HG02973 (cell line): Measurements from ENCODE around the gene UBE3A.

Experiments
- ATAC-seq: cut with Tn5 transposase; IDR thresholded peaks from one replicate; pipeline ENCODE4 v1.9.1; 2021; ENCODE audit warnings: moderate library complexity; ENCODE audit not compliant: unreplicated experiment

UBE3A gene

DNA sequence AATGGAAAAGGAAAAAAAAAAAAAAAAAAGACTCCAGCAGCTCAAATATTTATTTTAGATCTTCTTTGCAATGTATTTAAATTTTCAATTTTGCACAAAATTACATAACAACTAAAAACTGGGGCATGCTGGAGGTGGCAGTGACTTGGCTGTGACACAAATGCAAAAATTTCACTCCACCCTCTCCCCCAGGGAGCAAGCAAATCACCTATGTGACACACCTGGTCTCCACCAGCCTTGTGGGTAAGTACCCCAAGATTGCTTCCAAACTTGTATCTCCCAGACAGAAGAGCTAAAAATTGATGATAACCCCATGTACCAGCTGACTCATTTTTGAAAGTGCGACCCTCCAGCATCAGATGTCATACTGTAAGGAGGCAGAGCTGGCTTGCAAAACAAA is 32.0 kb downstream of the UBE3A start:
- no peak for ATAC-seq

DNA sequence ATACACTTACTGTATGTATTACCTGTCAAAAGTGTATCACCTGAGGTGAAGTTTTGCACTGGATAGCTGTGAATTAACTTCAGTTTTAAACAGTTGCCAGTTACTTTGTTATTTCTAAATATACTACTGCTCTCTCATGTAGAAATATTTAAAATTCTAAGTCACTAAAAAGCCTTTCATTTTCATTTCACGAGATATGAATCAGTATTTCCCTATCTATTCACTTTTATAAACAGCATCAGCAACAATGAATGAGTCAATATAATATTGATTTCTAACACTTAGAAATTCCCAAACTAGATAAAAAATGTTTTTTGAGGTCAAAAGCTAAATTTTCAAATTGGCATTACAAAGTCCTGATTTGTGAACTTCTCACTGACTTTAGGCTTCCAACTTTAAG is 32.6 kb downstream of the UBE3A start:
- no peak for ATAC-seq

DNA sequence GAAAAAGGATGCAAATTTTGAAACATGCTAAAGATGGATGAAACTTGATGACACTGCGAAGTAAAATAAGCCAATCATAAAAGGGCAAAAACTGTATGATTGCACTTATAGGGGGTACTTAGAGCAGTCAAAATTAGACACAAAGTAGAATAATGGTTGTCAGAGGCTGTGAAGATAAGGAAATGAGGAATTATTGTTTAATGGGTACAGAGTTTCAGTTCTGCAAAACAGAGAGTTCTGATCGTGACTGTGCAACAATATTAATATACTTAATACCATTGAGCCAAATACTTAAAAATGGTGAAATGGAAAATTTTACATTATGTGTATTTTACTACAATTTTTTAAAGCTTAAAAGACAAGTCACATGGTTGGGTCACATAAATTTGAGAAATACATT is 35.1 kb downstream of the UBE3A start:
- no peak for ATAC-seq

DNA sequence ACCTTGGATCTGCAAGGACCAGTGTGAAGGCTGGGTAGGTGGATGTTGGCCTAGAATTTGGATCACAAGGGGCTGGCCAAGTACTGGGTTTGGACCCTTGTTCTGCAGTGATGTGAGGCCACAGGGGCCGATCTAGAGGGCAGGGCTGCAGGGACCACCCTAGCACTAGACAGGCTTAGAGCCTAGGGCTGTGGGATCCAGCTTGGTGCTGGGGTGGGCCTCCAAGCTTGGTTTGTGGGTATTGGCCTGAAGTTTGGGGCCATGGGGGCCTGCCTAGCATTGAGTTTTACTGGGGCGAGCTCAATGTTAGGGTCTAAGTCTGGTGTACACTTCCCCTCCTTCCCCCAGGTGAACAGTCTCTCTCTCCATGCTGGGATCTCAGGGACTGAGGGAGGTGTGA is 36.5 kb downstream of the UBE3A start:
- no peak for ATAC-seq

DNA sequence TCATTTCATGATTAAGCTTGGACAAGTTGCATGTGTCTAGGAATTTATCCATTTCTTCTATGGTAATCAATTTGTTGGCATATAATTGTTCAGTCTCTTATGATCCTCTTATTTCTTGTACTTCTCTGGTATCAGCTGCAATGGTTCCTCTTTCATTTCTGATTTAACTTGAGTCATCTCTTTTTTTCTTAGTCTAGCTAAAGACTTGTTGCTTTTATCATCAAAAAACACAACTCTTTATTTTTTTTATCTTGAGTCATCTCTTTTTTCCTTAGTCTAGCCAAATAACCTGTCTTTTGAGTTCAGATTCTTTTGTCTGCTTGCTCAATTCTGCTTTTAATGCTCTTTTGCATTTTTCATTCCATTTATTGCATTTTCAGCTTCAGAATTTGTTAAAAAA is 37.3 kb downstream of the UBE3A start:
- ATAC-seq: no peak

DNA sequence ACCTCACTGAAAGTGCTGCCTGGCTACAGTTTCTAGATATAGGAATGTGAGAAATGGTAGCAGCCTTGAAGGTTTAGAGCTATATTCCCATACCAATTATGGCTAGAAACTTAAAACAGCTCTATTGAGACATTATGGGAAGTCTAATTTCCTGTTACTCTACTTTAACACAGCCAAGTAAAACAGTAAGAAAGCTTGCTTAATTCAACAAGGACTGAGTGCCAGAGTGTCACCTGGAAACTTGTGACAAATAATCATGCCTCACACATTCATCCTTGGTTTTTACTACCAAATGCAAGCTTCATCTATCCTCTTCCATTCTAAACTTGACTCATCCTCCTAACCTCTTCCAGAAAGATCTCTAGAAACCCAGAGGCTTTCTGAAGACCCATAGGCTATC is 41.7 kb downstream of the UBE3A start:
- no peak for ATAC-seq

DNA sequence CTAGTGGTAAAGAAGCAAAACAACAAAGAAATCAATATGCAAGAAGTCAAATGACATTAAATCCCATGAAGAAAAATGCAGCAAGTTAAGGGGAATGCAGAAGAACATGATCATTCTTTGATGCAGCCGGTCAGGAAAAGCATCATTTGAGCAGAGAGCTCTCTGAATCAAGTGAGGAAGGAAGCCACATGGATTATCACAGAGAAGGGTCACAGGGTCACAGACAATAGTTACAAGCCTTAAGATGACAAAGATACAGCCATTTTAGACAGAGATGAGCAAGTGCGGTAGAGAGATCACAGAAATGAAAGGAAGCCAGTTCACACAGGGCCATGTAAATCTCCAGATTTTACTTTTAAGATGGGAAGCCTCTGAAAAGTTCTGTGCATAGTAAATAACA is 43.9 kb downstream of the UBE3A start:
- no peak for ATAC-seq

DNA sequence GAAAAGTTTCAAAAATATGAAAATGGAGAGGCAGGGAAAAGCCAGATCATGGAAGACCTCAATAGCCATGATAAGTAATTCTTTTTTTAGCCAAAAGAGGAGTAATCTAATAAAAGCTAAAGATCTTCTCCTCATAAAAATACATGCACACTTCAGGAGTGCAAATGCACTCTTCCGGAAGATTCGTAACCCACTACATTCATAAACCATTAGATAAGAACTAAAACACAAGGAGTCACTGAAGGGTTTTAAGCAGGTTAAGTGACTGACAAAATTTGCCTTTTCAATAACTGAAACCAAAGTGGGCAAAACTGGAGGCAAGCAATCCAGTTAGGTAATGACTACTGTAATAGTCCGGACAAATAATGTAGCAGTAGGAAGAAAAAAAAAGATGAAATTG is 46.0 kb downstream of the UBE3A start:
- ATAC-seq: no peak

DNA sequence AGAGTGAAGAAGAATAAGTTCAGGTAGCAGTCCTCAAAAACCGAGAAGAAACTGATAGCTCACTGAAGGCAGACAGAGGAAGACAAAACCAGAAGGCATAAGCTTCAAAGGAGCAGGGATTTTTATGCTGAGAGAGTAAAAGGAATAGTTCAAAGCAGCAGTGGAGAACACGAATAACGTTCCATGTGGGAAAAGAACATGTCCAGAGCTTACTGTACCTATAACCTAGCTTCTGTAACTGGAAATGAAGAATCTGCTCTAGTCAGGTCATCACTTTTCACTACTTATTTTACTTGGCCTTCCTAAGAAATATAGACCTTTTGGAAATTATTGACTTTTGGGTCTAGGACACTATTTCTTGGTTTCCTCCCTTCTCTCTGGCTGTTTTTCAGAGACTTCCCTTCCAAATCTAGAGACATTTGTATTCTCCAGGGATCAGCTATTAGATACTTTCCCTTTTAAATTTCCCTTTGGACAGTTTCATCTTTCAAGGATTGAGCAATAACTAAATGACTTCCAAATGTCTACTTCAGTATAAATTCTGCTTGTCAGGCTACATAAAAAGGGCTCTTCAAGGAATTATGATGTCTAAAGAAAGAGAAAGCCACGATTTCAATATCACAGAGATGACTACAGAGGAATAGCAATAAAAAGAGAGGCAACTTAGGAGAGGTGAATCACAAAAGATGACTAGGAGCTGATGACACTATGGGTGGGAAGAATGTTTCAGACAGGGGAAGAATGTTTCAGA is 46.7 kb downstream of the UBE3A start:
- ATAC-seq: no peak

DNA sequence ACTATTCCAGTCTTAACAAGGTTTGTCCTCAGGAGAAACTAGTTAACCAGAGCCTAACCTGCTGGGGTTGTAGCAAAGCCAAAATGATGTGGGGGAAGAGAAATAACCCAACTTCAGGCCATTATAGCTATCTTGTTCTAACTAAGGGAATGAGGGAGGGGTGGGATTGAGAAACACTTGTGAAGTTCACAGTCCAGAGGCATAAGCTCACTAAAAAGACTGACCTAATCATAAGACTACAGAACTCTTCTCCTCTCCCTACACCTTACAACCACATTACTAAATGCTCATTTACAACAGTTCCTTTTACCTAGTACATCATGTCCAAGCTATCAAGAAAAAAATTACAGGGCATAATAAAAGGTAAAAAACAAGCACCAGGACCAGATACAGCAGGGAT is 52.8 kb downstream of the UBE3A start:
- no peak for ATAC-seq

DNA sequence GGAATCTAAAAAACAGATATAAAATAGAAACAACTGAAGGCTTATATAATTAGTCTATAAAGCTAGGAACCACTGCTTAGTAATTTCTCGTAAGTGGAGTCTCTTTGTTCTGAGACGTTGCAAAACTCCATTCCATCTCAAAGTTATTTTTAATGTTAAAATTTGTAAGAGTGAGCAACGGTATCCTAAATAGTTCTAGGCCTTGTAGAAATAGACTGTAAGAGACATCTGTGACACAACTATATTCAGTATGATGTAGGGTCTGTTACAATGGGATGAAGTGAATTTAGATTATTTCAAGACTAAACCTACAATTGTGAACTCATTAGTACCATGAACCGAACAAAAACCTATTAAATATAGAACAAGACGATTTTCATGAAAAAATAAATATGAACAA is 57.2 kb downstream of the UBE3A start:
- no peak for ATAC-seq

DNA sequence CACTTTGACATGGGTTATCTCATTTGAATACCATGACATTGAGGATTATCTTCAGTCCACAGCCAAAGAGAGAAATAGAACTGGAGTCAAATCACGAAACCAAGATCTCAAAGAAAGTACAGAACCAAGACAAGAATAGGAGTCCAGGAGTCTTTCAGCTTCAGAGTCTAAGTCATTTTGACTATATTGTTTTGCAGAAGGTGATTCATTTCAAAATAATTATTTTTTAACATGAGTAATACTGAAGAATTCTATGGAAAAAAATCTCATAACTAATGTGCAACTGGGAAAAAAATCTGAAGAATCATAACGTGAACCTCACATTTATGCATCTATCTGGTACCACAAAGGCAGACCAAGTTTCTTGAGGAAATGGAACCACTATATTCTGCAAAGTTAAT is 60.3 kb downstream of the UBE3A start:
- no peak for ATAC-seq

DNA sequence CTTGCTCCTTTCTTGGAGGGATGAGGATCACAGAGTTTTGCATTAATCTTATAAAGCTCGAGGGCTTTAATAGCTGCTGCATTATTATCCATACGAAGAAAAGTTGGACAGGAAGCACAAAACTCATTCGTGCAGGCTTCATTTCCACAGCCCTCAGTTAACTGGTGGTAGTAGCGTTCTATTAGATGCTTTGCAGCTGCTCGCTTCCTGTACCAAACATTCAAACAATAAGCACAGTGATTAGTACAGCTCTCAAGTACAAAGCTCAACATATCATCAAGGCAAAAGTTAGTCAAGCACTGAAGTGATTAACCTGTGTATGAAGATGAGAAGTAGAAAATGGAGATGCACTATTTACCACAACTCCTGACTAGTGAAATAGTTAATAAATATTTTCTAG is 63.3 kb downstream of the UBE3A start:
- no peak for ATAC-seq

DNA sequence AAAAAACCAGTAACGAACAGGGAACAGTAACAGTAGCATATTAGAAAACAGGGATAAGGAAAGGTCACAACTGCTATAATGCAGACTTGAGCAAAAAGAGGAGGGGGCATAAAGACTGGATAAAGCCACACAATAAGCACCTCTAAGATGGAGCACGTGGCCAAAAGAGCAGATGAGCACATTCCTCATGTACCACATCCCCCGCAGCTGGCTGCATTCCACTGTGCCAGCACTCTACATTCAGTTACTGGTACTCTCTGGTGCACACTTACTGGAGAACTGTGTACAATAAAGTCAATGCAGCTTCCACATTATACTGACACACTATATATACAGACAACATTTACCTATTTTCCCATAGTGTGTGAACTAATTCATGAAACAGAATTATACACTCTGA is 64.7 kb downstream of the UBE3A start:
- no peak for ATAC-seq

DNA sequence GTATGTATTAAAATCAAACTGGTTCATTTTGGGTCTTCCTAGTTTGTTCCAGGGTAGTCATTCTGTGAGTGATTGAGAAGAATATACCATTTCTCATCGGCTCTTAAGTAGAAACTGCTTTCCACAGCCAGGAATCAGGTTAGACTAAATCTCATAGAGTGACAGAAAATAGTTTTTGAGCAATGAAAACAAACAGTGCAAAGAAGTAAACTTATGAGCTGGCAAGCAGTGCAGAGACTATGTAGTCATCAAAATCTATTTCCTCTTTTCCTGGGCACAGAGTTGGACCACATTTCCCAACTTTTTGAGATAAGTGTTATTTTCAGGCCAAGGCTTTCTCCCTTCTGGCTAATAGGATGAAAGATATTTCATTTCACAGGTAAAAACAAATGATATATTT is 66.5 kb downstream of the UBE3A start:
- ATAC-seq: no peak

DNA sequence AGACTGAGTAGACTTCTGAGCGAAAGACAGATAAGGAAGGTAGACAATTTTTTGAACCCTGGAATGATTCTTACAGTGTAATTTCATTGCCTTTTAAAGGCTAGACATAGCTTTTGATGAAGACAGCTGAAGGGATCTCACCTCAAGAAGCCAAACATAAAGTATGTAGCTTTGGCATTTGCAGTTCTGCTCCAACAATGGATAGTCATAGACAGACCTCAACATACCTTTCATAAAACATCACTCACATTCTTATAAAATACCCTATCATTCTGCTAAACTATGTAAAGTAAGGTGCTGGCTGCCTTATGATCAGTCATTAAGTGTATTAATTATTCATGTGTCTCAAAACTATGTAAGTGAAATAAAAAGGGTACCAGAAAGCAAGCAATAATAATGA is 70.0 kb downstream of the UBE3A start:
- no peak for ATAC-seq

DNA sequence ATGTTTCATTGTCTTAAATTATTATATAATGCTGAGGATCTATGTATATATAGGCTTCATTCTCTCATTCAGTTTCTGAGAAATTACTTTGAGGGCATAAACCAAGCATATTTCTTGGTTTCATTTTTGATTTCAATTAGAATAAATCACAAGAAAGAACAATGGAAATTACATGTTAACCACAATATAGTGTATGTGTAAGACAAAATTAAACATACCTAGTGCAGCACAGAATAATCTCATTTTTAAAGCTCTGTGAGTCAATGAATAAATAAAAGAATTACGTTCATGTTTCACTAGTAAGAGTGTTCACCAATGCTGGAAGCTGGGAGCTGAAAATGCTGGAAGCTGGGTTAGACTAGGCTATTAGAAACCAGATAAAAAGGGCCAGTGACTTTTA is 72.8 kb downstream of the UBE3A start:
- ATAC-seq: no peak

DNA sequence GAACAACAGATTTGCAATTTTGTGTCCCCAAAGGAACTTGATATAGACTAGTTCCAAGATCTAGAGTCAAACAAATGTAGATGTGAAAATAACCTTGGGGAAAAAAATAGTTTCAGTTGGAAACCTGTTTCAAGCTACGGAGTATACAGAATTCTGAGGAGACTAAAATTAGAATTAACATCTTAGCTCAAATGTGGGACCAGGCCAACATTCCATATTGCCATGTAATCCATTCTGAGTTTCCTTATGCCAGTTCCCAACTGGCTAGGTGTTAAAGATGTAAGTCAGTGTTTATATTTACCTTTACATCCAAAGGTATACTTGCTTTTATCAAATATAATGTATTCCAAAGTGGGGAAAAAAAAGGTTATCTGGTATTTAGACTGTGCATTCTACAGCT is 76.3 kb downstream of the UBE3A start:
- no peak for ATAC-seq

DNA sequence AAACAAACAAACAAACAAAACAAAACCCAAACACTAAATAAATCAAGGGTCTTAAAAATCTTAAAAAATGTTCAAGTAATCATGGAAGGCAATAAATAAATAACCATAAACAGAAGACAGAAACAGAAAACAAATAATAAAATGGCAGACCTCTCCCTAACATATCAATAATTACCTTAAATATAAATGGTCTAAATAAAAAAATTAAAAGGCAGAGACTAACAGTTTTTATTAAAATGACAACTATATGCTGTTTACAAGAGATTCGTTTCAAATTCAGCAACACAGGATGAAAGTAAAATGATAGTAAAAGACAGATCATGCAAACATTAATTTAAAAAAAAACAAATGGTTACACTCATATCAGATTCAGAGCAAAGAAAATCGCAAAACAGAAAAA is 91.1 kb downstream of the UBE3A start:
- ATAC-seq: no peak

DNA sequence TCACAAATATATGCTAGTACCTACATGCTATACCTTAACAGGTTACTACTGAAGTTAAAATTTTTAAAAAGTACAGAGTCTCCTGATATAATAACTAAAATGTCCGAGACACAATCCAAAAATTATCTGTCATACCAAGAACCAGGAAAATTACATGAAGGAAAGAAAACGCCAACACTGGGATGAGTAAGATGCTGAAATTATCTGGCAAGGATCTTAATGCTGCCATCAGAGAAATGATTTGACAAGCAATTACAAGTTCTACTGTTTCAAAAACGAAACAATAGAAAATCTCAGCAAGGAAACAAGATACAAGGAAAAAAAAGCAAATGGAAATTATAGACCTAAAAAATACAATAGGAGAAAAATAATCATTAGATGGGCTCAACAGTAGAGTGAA is 92.5 kb downstream of the UBE3A start:
- no peak for ATAC-seq

DNA sequence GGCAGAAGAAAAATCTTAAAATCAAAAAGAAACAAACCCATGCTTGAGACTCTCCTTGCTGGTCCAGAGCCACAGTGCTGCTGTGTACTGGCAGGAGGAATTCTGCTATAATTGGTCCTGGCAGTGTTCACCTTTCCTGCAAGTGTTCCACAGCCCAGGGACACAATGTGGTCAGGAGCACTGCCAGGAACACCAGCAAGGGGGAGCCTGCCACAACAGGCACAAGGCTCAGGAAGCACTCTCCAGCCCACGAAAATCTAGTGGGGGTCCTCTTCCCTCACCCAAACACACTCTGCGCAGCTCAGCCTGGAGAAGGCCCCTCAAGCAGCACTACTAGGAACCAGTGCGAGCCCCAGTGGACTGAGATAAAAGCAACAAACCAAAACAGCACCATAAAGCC is 92.9 kb downstream of the UBE3A start:
- ATAC-seq: no peak

DNA sequence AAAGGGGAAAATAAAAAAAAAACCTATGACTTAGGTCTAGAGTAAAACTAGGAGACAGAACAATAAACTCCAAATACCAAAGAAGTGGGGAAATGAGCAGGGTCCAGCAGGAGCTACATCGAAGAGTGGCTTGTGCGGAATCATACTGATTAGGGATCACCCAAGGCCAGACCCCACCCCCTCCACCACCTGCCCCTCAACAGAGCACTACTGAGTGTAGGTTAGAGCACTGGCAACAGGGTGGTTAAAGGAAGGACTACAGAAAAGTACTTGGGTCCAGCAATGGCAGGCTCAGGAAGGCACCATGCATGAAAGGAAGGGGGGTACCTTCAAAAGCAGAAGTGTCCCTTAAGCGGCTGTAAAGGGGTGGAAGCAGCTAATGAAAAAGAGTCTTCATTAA is 96.2 kb downstream of the UBE3A start:
- ATAC-seq: no peak

DNA sequence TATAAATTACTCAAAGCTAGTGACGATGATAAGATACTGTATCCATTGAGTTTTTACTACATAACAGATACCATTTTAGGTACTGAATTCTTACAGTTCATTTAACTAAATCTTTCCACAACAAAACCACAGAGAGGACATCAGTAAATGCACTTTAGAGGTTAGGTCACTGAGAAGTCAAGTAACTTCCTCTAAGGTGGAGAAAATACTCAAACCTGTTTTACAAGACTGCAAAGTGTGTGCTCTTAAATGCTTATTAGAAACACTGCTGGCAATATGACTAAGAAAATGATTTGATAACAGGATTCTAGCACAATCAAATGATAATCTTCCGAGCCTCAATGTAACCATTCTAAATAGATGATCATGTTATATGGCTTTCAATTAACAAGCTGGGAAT is 99.4 kb downstream of the UBE3A start:
- ATAC-seq: no peak

DNA sequence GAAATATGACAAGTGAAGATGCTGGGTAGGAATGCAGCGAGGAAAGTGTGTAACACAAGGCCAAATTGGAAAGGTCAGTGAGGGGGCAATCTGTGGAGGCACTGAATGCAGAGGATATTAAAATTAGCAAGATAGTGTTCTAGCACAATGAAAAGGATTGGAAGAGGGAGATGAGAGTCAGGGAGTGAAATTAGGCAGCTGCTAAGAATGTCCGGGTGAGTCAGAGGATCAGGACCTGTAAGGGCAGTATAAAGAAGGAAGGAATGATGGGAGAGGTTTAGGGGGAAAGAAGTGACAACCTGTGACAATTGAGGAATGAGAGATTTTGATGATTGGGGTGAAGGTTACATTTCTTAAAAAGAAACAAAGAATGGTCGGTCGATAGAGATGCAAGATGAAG is 103.5 kb downstream of the UBE3A start:
- ATAC-seq: no peak
